Suprapubic skin (tissue), 4 donors: ENCODE data around the gene THSD1. TPM values are rescaled to one million over a fixed set of nuclear protein-coding genes. Genes with fewer than 3 reads are reported as not detected.

Experiments used
- DNase-seq, 2 donors: peaks; one replicate each; pipeline ENCODE4 v3.0.0-alpha.2; 2019; ENCODE audit warnings: low spot score in 2 of 2
- H3K27ac ChIP-seq: fragments of 200-600 bp; sonication (generic); one replicate; pipeline ENCODE4 v1.5.1; 2019
- H3K27me3 ChIP-seq: fragments of 200-600 bp; sonication (generic); one replicate; pipeline ENCODE4 v1.5.1; 2019
- H3K36me3 ChIP-seq: fragments of 200-600 bp; sonication (generic); one replicate; pipeline ENCODE4 v1.5.1; 2019
- H3K4me1 ChIP-seq: fragments of 200-600 bp; sonication (generic); one replicate; pipeline ENCODE4 v1.5.1; 2019
- H3K4me3 ChIP-seq: fragments of 200-600 bp; sonication (generic); one replicate; pipeline ENCODE4 v1.5.1; 2019; ENCODE audit warnings: mild to moderate bottlenecking
- H3K9me3 ChIP-seq: fragments of 200-600 bp; sonication (generic); one replicate; pipeline ENCODE4 v1.5.1; 2019
- EP300 ChIP-seq: sonication (generic); formaldehyde crosslinking; IDR thresholded peaks from one replicate; pipeline ENCODE4 v1.6.1; 2017; ENCODE audit warnings: antibody characterized with exemption
- POLR2A ChIP-seq, 2 donors: fragments of 450-650 bp; IDR thresholded peaks; one replicate each; pipeline ENCODE4 v1.6.1; 2017; ENCODE audit warnings: antibody characterized with exemption in 2 of 2, mild to moderate bottlenecking in 2 of 2, moderate library complexity in 2 of 2
- POLR2AphosphoS5 ChIP-seq, 3 donors: sonication (generic); formaldehyde crosslinking; IDR thresholded peaks; one replicate each; pipeline ENCODE4 v1.6.1; 2017; ENCODE audit warnings: antibody characterized with exemption in 3 of 3
- WGBS: methylation state at CpG from one replicate; pipeline ENCODE4 v1.1.5; 2018; 5-methylcytosine and 5-hydroxymethylcytosine counted together
- total RNA-seq, 4 donors: library from RNA; depleted of rRNA; stranded (reverse); fragments of >200 nt; gene quantifications; one replicate each; pipeline ENCODE4 v1.1.0, GENCODE V29; 2016
- TF ChIP-seq, protein P1 (sequence below), 2 donors: fragments of 200-600 bp in 1 of 2; fragments of 450-650 bp in 1 of 2; sonication (generic) in 1 of 2; IDR thresholded peaks; one replicate each; pipeline ENCODE4 v1.5.1; 2016 to 2019; ENCODE audit warnings: antibody characterized with exemption in 2 of 2, mild to moderate bottlenecking in 1 of 2, moderate library complexity in 1 of 2

Gene THSD1
- total RNA-seq, 4 donors from 2014 or later, result 4.9 to 17.1 (median 7.9) TPM

DNA sequence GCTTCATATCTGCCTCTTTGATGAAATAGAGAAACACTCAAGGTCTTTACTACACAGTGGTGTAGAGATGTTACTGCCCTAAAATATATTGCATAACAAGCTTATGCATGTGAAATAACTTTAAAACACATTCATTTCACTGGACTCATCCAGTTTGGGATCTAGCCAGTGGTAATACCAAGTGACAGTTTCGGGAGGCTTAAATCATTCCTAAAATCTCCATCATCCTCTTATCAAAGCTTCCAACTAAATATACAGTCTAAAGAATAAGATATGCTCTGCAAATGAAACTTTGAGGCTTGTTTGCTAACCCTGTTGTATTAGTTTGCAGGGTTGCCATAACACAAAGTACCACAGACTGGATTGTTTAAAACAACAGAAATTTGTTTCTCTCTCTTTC, 52.8 kb downstream of the THSD1 start:
- no peaks in the 10 kb centered on the region for H3K9me3 ChIP-seq
- no peak overlapping the region for H3K27ac ChIP-seq
- no peak for TF ChIP-seq EP300
- TF ChIP-seq, protein P1, sequence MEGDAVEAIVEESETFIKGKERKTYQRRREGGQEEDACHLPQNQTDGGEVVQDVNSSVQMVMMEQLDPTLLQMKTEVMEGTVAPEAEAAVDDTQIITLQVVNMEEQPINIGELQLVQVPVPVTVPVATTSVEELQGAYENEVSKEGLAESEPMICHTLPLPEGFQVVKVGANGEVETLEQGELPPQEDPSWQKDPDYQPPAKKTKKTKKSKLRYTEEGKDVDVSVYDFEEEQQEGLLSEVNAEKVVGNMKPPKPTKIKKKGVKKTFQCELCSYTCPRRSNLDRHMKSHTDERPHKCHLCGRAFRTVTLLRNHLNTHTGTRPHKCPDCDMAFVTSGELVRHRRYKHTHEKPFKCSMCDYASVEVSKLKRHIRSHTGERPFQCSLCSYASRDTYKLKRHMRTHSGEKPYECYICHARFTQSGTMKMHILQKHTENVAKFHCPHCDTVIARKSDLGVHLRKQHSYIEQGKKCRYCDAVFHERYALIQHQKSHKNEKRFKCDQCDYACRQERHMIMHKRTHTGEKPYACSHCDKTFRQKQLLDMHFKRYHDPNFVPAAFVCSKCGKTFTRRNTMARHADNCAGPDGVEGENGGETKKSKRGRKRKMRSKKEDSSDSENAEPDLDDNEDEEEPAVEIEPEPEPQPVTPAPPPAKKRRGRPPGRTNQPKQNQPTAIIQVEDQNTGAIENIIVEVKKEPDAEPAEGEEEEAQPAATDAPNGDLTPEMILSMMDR (IDR thresholded peaks at IDR 0.05), result no peak
- no peak for TF ChIP-seq POLR2A (IDR thresholded peaks at IDR 0.05)
- no peak for TF ChIP-seq POLR2AphosphoS5 (IDR thresholded peaks at IDR 0.05)
- H3K4me1 ChIP-seq, result no peaks in the 10 kb centered on the region
- WGBS, result 48% methylated on average over 1 of the region's 1 CpG
- H3K4me3 ChIP-seq, result no peak overlapping the region
- H3K27me3 ChIP-seq, result no peaks in the 10 kb centered on the region
- no peak for DNase-seq
- no peaks in the 10 kb centered on the region for H3K36me3 ChIP-seq

DNA sequence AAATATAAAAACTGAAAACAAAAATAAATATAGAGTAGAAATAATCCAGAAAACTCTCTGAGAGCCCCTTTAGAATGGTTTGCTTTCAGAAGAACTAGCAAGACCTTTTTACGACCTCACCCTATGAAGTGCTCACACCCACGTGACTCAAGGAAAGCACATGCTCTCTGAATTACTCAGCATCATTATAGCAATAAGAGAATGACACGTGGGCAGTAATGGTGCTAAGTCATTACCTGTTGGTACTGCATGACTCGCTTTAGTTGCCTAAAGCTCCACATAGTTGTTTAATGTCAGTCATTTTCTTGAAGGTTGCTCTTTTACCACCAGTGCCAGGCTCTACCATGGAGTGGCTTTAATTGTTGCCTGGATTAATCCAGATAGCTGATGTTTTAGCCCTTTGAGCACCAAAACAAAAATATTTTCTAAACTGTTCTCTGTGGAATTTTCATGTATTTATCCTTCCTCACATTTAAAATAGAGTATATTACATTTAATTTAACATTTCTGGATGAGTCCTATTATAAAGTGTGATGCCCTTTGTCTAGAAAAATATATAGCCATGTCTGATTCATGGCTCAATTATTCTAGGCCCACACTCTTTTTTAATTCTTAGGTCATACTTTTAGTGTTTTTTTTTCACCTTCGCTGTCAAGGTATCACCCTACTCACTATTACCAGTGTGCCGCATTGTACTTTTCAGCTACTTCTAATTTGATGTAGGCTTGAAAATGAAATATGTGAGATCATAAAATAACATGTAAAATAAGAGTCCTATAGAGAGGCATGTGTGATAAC, 56.8 kb downstream of the THSD1 start:
- H3K36me3 ChIP-seq, result no peaks in the 10 kb centered on the region
- TF ChIP-seq EP300 (no peak), POLR2A (IDR thresholded peaks at IDR 0.05) (no peak), POLR2AphosphoS5 (IDR thresholded peaks at IDR 0.05) (no peak)
- TF ChIP-seq, protein P1 (IDR thresholded peaks at IDR 0.05), result no peak
- no peak overlapping the region for H3K27ac ChIP-seq
- H3K27me3 ChIP-seq, result no peaks in the 10 kb centered on the region
- H3K4me1 ChIP-seq, result peaks cover 2% of the 10 kb centered on the region
- no peak for DNase-seq
- H3K4me3 ChIP-seq, result no peak overlapping the region
- WGBS, result 61% methylated on average over 6 of the region's 6 CpGs
- no peaks in the 10 kb centered on the region for H3K9me3 ChIP-seq

DNA sequence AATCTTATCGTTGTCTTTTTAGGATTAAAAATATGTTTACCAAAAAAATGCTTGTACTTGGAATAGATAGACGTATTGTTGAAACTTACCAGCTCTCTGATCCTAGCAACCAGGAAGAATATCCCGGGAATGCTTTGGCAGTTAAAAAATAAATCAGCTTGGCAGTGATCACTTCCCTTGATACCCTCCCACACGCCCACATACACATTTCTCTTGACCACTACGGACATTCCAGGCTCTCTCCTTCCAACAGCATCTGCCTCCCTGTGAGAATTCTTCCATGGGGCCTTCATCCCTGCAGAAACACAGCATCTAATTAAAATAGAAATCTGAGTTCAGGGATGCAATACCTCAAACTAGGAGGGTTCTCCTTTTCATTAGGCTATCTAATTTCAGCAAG, 57.9 kb downstream of the THSD1 start:
- no peak for TF ChIP-seq EP300
- TF ChIP-seq POLR2A (IDR thresholded peaks at IDR 0.05), result no peak
- TF ChIP-seq, protein P1 (IDR thresholded peaks at IDR 0.05), result no peak
- TF ChIP-seq POLR2AphosphoS5 (IDR thresholded peaks at IDR 0.05), result no peak
- Histone ChIP-seq H3K36me3 (no peaks in the 10 kb centered on the region), H3K4me1 (peaks cover 2% of the 10 kb centered on the region), H3K4me3 (no peak overlapping the region), H3K9me3 (no peaks in the 10 kb centered on the region), H3K27me3 (no peaks in the 10 kb centered on the region), H3K27ac (no peak overlapping the region)
- no peak for DNase-seq
- WGBS, result 36% methylated on average over 5 of the region's 5 CpGs

DNA sequence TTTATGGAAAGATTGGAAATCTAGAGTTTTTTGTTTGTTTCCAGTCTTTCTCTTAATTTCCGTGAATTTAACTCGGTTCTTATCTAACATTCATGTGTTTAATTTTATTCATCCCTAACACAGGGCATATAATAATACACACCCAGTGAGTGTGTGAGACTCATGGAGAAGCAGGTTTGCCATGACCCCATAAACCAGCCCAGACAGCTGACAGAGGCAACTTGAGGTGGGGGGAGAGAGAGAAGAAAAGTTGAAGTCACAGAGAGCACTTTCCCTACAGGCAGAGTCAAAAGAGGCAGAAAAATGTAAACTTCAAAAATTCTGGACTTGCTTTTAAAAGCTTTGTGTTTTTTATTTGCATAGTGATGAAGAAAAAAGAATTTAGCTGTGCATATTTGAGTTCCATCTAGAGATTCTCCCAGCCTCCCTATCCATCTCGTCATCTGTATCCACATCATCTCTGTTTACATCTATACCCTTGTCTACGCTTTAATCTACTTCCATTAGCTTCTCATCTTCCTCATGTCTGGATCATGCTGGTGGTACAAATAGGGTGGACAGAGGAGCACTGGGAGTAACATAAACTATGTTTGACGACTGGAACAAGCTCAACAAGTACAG, 60.2 kb downstream of the THSD1 start:
- H3K27ac ChIP-seq, result no peak overlapping the region
- H3K9me3 ChIP-seq, result no peaks in the 10 kb centered on the region
- 69% methylated on average over 5 of the region's 5 CpGs for WGBS
- H3K36me3 ChIP-seq, result no peaks in the 10 kb centered on the region
- H3K27me3 ChIP-seq, result no peaks in the 10 kb centered on the region
- TF ChIP-seq POLR2A (IDR thresholded peaks at IDR 0.05) (no peak), POLR2AphosphoS5 (IDR thresholded peaks at IDR 0.05) (no peak), EP300 (no peak)
- TF ChIP-seq, protein P1 (IDR thresholded peaks at IDR 0.05), result no peak
- peaks cover 2% of the 10 kb centered on the region for H3K4me1 ChIP-seq
- no peak for DNase-seq
- no peak overlapping the region for H3K4me3 ChIP-seq

DNA sequence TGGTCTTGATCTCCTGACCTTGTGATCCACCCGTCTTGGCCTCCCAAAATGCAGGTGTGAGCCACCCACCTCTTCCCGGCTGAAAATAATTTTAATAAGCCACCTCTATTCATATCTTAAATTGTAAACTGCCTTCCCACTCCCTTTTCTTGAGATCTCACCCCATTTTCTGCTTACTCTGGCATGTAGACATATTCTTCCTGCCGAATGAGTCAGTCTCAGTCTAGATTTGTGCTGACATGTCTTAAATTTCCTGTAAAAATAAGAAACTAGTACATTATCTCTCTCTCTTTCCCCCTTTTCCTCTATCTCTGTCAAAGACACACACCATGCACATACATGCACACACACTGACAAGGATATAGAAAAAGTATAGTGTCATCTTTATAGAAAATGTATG, 60.9 kb downstream of the THSD1 start:
- 41% methylated on average over 3 of the region's 3 CpGs for WGBS
- H3K4me1 ChIP-seq, result peaks cover 2% of the 10 kb centered on the region
- no peaks in the 10 kb centered on the region for H3K27me3 ChIP-seq
- no peaks in the 10 kb centered on the region for H3K36me3 ChIP-seq
- TF ChIP-seq, protein P1 (IDR thresholded peaks at IDR 0.05), result no peak
- no peak for TF ChIP-seq EP300
- TF ChIP-seq POLR2A (IDR thresholded peaks at IDR 0.05), result no peak
- no peak for TF ChIP-seq POLR2AphosphoS5 (IDR thresholded peaks at IDR 0.05)
- no peak overlapping the region for H3K4me3 ChIP-seq
- no peaks in the 10 kb centered on the region for H3K9me3 ChIP-seq
- no peak for DNase-seq
- no peak overlapping the region for H3K27ac ChIP-seq
